Measurements from ENCODE around the gene JUND. TPM values are rescaled to one million over a fixed set of nuclear protein-coding genes. Genes with fewer than 3 reads are reported as not detected.
A peak's percentile ranks its signal among the peaks of the same experiment; 100 is the strongest.

The JUND gene
- total and polyA plus RNA-seq, 5 experiments from 2014 or later, result 43.3 to 189 (median 169) TPM

- peaks cover 0 to 3% (median 0%) of the 10 kb centered on the region in 9 donors for H3K9me3 Mint-ChIP-seq
Observed at GRCh38 chr19:18274781-18275356, 6.6 kb downstream of the JUND start.

GRCh38 chr19:18274219-18274780, 7.1 kb downstream of the JUND start, which contains the start of gene IQCN:
Gene IQCN, minus strand, starts transcription at chr19:18274452. Its CDS starts 4,974 bp downstream, at chr19:18269478.
- H3K27ac Mint-ChIP-seq, result peak within 1 kb of the TSS; percentile 56 to 100 (median 76)
- no peaks in the 10 kb centered on the region for H3K27me3 Mint-ChIP-seq
- no peaks in the 10 kb centered on the region for H3K9me3 Mint-ChIP-seq

More at GRCh38 chr19:18274781-18275356, 6.6 kb downstream of the JUND start:
- H3K36me3 Mint-ChIP-seq, result peaks cover 0 to 48% (median 7%) of the 10 kb centered on the region in 3 donors
- POLR2A ChIA-PET, result interaction anchor here (0.7 to 23.0 kb wide), 2 partner anchors 41 to 621 kb away, joined by 4 to 2305 read pairs; partner anchors contain the start of gene LSM4
- H3K4me3 Mint-ChIP-seq, result peak overlapping the region in 7 of 10 donors; percentile 19 to 75 (median 58)
- peak overlapping the region; percentile 21 to 100 (median 68) for H3K27ac Mint-ChIP-seq
- H3K27me3 Mint-ChIP-seq, result peaks cover 0 to 4% (median 0%) of the 10 kb centered on the region in 5 donors
- DNase-seq (peak in 5 of 10 donors; percentile 34 to 69 (median 58)), ATAC-seq (peak; percentile 1 to 3)
- H3K4me1 Mint-ChIP-seq, result peaks cover 23 to 55% (median 51%) of the 10 kb centered on the region in 4 donors

GRCh38 chr19:18273561-18274218, 7.7 kb downstream of the JUND start:
- DNase-seq (peak in 3 of 10 donors; percentile 36 to 50 (median 37)), ATAC-seq (no peak)

More at GRCh38 chr19:18274219-18274780, 7.1 kb downstream of the JUND start, which contains the start of gene IQCN:
- POLR2A ChIA-PET, result interaction anchor here (0.5 to 23.0 kb wide), 4 partner anchors 21 to 621 kb away, joined by 3 to 2305 read pairs (median 4); partner anchors contain the start of gene LSM4
- peaks cover 17 to 54% (median 45%) of the 10 kb centered on the region in 4 donors for H3K4me1 Mint-ChIP-seq
- peaks cover 0 to 42% (median 5%) of the 10 kb centered on the region in 3 donors for H3K36me3 Mint-ChIP-seq
- H3K4me3 Mint-ChIP-seq, result peak within 1 kb of the TSS in 8 of 10 donors; percentile 14 to 75 (median 57)
- ATAC-seq (peak; percentile 16 to 29), DNase-seq (peak in 7 of 10 donors; percentile 49 to 78 (median 66))

GRCh38 chr19:18271433-18271841, 10.0 kb downstream of the JUND start:
- H3K4me1 Mint-ChIP-seq, result peaks cover 13 to 38% (median 28%) of the 10 kb centered on the region in 4 donors
- ATAC-seq, result peak; percentile 19 to 28
- peak overlapping the region in 4 of 10 donors; percentile 20 to 100 (median 68) for H3K27ac Mint-ChIP-seq
- H3K27me3 Mint-ChIP-seq, result no peaks in the 10 kb centered on the region
- peak overlapping the region in 2 of 10 donors; percentile 30 to 36 for H3K4me3 Mint-ChIP-seq
- POLR2A ChIA-PET, result interaction anchor here (0.7 to 1.1 kb wide), 6 partner anchors 10 to 919 kb away, joined by 3 to 6 read pairs (median 3); partner anchors contain the start of gene JUND
- no peaks in the 10 kb centered on the region for H3K9me3 Mint-ChIP-seq
- DNase-seq, result peak in 3 of 10 donors; percentile 29 to 55 (median 40)
- H3K36me3 Mint-ChIP-seq, result peaks cover 0 to 41% (median 0%) of the 10 kb centered on the region in 3 donors

More at GRCh38 chr19:18273561-18274218, 7.7 kb downstream of the JUND start:
- H3K4me3 Mint-ChIP-seq, result peak overlapping the region in 5 of 10 donors; percentile 8 to 75 (median 56)
- peaks cover 0 to 42% (median under 1%) of the 10 kb centered on the region in 3 donors for H3K36me3 Mint-ChIP-seq
- peaks cover 16 to 48% (median 41%) of the 10 kb centered on the region in 4 donors for H3K4me1 Mint-ChIP-seq
- H3K27ac Mint-ChIP-seq, result peak overlapping the region in 5 of 10 donors; percentile 11 to 100 (median 56)
- POLR2A ChIA-PET, result interaction anchor here (0.5 to 23.0 kb wide), 3 partner anchors 21 to 79 kb away, joined by 3 to 2305 read pairs (median 3); partner anchors contain the start of gene LSM4
- H3K9me3 Mint-ChIP-seq, result no peaks in the 10 kb centered on the region
- no peaks in the 10 kb centered on the region for H3K27me3 Mint-ChIP-seq

- DNase-seq, result peak in 1 of 10 donors; percentile 21
- peak overlapping the region in 2 of 10 donors; percentile 11 to 100 for H3K27ac Mint-ChIP-seq
- H3K27me3 Mint-ChIP-seq, result no peaks in the 10 kb centered on the region
- peaks cover 13 to 35% (median 25%) of the 10 kb centered on the region in 4 donors for H3K4me1 Mint-ChIP-seq
- no peak for ATAC-seq
- peaks cover 0 to 40% (median 0%) of the 10 kb centered on the region in 3 donors for H3K36me3 Mint-ChIP-seq
- H3K9me3 Mint-ChIP-seq, result no peaks in the 10 kb centered on the region
- H3K4me3 Mint-ChIP-seq, result no peak overlapping the region
- POLR2A ChIA-PET, result interaction anchor here (0.7 to 1.9 kb wide), 3 partner anchors 9 to 222 kb away, joined by 3 to 8 read pairs (median 5); no protein-coding TSS in a partner anchor
Observed at GRCh38 chr19:18270326-18270725, 11.1 kb downstream of the JUND start.

- Mint-ChIP-seq H3K9me3 (no peaks in the 10 kb centered on the region), H3K4me3 (no peak overlapping the region), H3K4me1 (peaks cover 9 to 24% (median 14%) of the 10 kb centered on the region in 4 donors), H3K27me3 (no peaks in the 10 kb centered on the region), H3K36me3 (peaks cover 0 to 35% (median 0%) of the 10 kb centered on the region in 3 donors), H3K27ac (peak overlapping the region in 3 of 10 donors; percentile 29 to 87 (median 62))
- DNase-seq (no peak), ATAC-seq (no peak)
- POLR2A ChIA-PET, result interaction anchor here (0.6 to 1.9 kb wide), 3 partner anchors 10 to 46 kb away, joined by 6 to 11 read pairs (median 8); no protein-coding TSS in a partner anchor
Observed at GRCh38 chr19:18269070-18269723, 12.2 kb downstream of the JUND start.

- H3K4me1 Mint-ChIP-seq, result peaks cover 2 to 10% (median 5%) of the 10 kb centered on the region in 4 donors
- DNase-seq (peak in 1 of 10 donors; percentile 26), ATAC-seq (no peak)
- H3K36me3 Mint-ChIP-seq, result peaks cover 0 to 33% (median 0%) of the 10 kb centered on the region in 3 donors
- H3K27ac Mint-ChIP-seq, result no peak overlapping the region
- POLR2A ChIA-PET, result no interaction called here
- H3K27me3 Mint-ChIP-seq, result no peaks in the 10 kb centered on the region
- H3K4me3 Mint-ChIP-seq, result peak overlapping the region in 1 of 10 donors; percentile 22
- H3K9me3 Mint-ChIP-seq, result no peaks in the 10 kb centered on the region
Observed at GRCh38 chr19:18266771-18267686, 14.4 kb downstream of the JUND start.

- no peak for ATAC-seq
- POLR2A ChIA-PET, result no interaction called here
Observed at GRCh38 chr19:18265582-18265981, 15.8 kb downstream of the JUND start.

GRCh38 chr19:18264971-18265540, 16.4 kb downstream of the JUND start:
- Mint-ChIP-seq H3K4me3 (peak overlapping the region in 1 of 10 donors; percentile 71), H3K27me3 (no peaks in the 10 kb centered on the region), H3K27ac (peak overlapping the region in 1 of 10 donors; percentile 79), H3K9me3 (no peaks in the 10 kb centered on the region), H3K36me3 (peaks cover 0 to 33% (median 0%) of the 10 kb centered on the region in 3 donors), H3K4me1 (peaks cover 0 to 9% (median 5%) of the 10 kb centered on the region in 4 donors)
- ATAC-seq (no peak), DNase-seq (peak in 1 of 10 donors; percentile 57)
- POLR2A ChIA-PET, result no interaction called here

More at GRCh38 chr19:18265582-18265981, 15.8 kb downstream of the JUND start:
- Mint-ChIP-seq H3K36me3 (peaks cover 0 to 33% (median 0%) of the 10 kb centered on the region in 3 donors), H3K9me3 (no peaks in the 10 kb centered on the region), H3K4me1 (peaks cover 0 to 9% (median 5%) of the 10 kb centered on the region in 4 donors), H3K4me3 (peak overlapping the region in 4 of 10 donors; percentile 18 to 71 (median 24)), H3K27me3 (no peaks in the 10 kb centered on the region), H3K27ac (peak overlapping the region in 2 of 10 donors; percentile 44 to 93)
- DNase-seq, result peak in 1 of 10 donors; percentile 55

GRCh38 chr19:18264137-18264854, 17.1 kb downstream of the JUND start:
- ATAC-seq (no peak), DNase-seq (peak in 1 of 10 donors; percentile 48)
- Mint-ChIP-seq H3K4me1 (peaks cover 0 to 9% (median 5%) of the 10 kb centered on the region in 4 donors), H3K36me3 (peaks cover 0 to 32% (median 0%) of the 10 kb centered on the region in 3 donors), H3K4me3 (no peak overlapping the region), H3K27me3 (no peaks in the 10 kb centered on the region), H3K27ac (peak overlapping the region in 1 of 10 donors; percentile 79), H3K9me3 (no peaks in the 10 kb centered on the region)
- POLR2A ChIA-PET, result no interaction called here

Measured in naive thymus-derived CD8-positive, alpha-beta T cell (primary cell).